NCI-H2196 treated with DMSO at 0.1 percent for 48 hours (cell line): ENCODE results near the gene NSUN3.

Experiments
- DNase-seq: peaks from one replicate; lab custom pipeline; 2025; ENCODE audit not compliant: unreplicated experiment; lab: John Stamatoyannopoulos, UW

NSUN3 gene

GRCh38 chr3:94117729-94118128, 54.9 kb downstream of the NSUN3 start:
- DNase-seq, result no peak

GRCh38 chr3:94118390-94118789, 55.5 kb downstream of the NSUN3 start:
- no peak for DNase-seq

- no peak for DNase-seq
These were observed 58.3 kb downstream of the NSUN3 start for GRCh38 chr3:94121161-94121560.

GRCh38 chr3:94127115-94127514, 64.3 kb downstream of the NSUN3 start:
- no peak for DNase-seq

- no peak for DNase-seq
These were observed 67.8 kb downstream of the NSUN3 start for GRCh38 chr3:94130690-94131089.

GRCh38 chr3:94132777-94133176, 69.9 kb downstream of the NSUN3 start:
- DNase-seq, result no peak

GRCh38 chr3:94136133-94136532, 73.3 kb downstream of the NSUN3 start:
- DNase-seq, result no peak

- DNase-seq, result no peak
These were observed 74.5 kb downstream of the NSUN3 start for GRCh38 chr3:94137377-94137776.

GRCh38 chr3:94146455-94146854, 83.6 kb downstream of the NSUN3 start:
- DNase-seq, result no peak

GRCh38 chr3:94147012-94147411, 84.2 kb downstream of the NSUN3 start:
- no peak for DNase-seq

GRCh38 chr3:94150113-94150512, 87.3 kb downstream of the NSUN3 start:
- DNase-seq, result no peak

- DNase-seq, result no peak
These were observed 93.8 kb downstream of the NSUN3 start for GRCh38 chr3:94156626-94157025.

- DNase-seq, result no peak
These were observed 95.7 kb downstream of the NSUN3 start for GRCh38 chr3:94158512-94158911.

- no peak for DNase-seq
These were observed 96.4 kb downstream of the NSUN3 start for GRCh38 chr3:94159062-94159828.

- DNase-seq, result no peak
These were observed 99.8 kb downstream of the NSUN3 start for GRCh38 chr3:94162700-94163099.

GRCh38 chr3:94167346-94167745, 104.5 kb downstream of the NSUN3 start:
- no peak for DNase-seq

GRCh38 chr3:94167796-94168195, 104.9 kb downstream of the NSUN3 start:
- DNase-seq, result no peak

GRCh38 chr3:94171954-94172353, 109.1 kb downstream of the NSUN3 start:
- no peak for DNase-seq

GRCh38 chr3:94172695-94173310, 109.9 kb downstream of the NSUN3 start:
- DNase-seq, result no peak

GRCh38 chr3:94173673-94174434, 111.0 kb downstream of the NSUN3 start:
- DNase-seq, result no peak

- DNase-seq, result no peak
These were observed 112.8 kb downstream of the NSUN3 start for GRCh38 chr3:94175677-94176076.
